GM19455 (cell line): ENCODE results near the gene ASB3.
"Not testable (repeated sequence)": the region's sequence is repeated elsewhere in the genome, so short reads cannot be mapped to it uniquely, and the experiment has no call there.

Experiments used
- ATAC-seq: cut with Tn5 transposase; IDR thresholded peaks from one replicate; pipeline ENCODE4 v1.9.1; 2021; ENCODE audit not compliant: unreplicated experiment

ASB3 gene

GRCh38 chr2:53786705-53787613, at the start of gene ASB3, which contains the start of gene ERLEC1:
TSS of gene ASB3 (minus strand) at chr2:53786953. CDS start at chr2:53765572, 21,381 bp downstream.
TSS of gene ERLEC1 (plus strand) at chr2:53787044. CDS start at chr2:53787211, 167 bp downstream.
- ATAC-seq = peak; percentile 98

DNA sequence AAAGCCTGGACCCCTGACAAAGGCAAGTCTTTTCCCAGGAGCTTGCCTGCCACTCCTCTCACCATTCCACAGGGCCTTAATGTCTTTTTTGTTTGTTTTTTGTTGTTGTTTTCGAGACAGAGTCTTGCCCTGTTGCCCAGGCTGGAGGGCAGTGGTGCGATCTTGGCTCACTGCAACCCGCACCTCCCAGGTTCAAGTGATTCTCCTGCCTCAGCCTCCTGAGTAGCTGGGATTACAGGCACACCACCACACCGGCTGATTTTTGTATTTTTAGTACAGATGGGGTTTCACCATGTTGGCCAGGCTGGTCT, 43.2 kb upstream of the ASB3 start:
- not testable (repeated sequence) for ATAC-seq

- no peak for ATAC-seq
Observed at GRCh38 chr2:53829273-53829979, 42.7 kb upstream of the ASB3 start.

- no peak for ATAC-seq
Observed at GRCh38 chr2:53828331-53828730, 41.6 kb upstream of the ASB3 start.

DNA sequence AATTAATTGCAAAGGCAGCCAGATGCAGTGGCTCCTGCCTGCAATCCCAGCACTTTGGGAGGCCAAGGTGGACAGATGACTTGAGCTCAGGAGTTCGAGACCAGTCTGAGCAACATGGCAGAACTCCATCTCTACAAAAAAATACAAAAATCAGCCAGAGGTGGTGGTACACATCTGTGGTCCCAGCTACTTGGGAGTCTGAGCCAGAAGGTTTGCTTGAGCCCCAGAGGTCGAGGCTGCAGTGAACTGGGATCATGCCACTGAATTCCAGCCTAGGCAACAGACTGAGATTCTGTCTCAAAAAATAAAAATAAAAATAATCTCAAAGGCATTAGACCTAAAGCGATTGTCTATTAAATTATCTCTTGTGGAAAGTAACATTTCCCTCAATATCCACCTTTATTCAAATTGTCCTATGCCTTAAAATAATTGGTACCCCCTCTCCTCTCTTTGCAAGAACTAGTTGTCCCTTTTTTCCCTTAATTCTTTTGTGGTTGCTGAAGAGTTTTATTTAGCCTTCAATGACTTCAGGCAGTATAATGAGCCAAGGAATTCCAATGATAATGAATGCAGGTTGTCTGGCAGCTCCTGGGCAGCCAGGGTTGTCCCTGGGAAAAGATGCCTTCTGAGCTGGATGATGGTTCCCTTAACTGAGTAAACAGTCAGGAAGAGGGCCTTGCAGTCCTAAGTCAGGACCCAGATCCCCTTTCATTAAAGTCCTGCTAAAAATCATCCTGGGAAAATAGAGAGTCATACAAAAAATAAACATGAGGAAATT, 40.8 kb upstream of the ASB3 start:
- no peak for ATAC-seq

DNA sequence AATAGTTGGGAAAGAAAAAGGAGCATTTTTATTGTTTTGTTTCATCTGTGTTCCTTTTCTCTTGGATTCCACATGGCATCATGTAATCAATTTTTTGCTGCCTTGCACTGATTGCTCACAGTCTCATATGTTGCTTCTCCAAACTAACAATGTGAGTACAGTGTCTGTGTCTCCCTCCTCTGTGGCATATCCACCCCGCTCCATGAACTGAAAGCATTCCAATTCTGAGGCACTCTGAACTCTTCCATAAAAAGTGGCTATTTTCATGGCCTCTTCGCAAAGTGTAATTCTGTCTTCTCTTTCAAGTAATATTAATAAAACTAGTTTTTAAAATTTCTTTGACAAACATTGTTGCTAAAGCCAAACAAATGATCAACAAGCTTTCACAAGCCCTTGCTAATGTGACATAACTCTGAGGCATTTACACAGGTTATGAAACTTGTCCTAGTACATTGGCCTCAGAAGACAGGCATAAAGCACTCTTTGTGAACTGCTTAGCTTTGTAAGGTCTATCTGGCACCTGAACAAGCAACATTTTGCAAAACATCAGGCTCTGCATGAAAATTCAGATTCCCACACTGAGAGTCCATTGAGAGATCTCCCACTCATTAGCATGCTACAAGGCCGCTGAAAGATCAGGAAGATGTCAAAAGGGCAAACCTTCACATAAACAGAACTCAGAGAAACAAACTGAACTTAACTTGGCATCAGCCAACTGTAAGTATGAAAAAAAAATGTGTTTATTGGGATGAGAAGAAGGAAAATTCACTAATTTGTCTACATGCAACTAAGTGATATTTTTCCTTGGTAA, 40.0 kb upstream of the ASB3 start:
- ATAC-seq = no peak

GRCh38 chr2:53826030-53826410, 39.3 kb upstream of the ASB3 start:
- no peak for ATAC-seq

DNA sequence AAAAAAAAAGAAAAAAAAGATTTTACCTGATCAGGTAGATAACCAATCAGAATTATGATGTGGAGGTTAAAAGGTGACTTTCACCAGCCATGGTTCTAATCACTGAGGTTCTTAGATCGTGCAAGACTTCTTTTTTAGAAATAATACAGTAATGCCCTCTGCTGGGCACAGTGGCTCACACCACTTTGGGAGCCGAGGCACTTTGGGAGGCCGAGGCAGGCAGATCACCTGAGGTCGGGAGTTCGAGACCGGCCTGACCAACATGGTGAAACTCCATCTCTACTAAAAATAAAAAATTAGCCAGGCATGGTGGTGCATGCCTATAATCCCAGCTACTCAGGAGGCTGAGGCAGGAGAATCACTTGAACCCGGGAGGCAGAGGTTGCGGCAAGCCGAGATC, 36.9 kb upstream of the ASB3 start:
- ATAC-seq = not testable (repeated sequence)

DNA sequence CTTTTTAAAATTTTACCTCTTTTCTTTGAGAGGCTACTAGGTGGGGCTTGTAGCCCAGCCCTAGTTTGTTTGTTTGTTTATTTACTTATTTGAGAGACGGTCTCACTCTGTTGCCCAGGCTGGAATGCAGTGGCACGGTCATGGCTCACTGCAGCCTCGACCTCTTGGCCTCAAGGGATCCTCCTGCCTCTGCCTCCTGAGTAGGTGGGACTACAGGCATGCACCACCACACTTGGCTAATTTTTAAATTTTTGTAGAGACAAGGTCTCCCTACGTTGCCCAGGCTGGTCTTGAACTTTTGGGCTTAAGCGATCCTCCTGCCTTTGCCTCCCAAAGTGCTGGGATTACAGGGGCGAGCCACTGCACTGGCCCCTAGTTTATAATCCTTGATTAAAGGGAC, 35.1 kb upstream of the ASB3 start:
- ATAC-seq = no peak

DNA sequence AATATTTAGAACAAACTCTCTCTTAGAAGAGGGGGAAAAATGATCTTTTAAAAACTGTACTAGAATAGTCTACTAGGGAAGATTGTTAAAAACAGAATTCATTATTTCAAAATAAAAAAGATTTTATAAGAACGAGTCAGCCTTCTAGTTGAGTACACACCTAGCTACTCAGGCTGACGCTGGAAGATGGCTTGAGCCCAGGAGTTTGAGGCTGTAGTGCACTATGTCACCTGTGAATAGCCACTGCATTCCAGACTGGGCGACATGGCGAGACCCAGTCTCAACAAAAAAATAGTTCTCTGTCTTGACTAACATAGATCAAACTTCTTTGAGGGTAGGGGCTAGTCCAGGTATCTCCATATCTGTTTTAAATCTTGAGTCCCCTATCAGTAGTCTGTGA, 34.0 kb upstream of the ASB3 start:
- no peak for ATAC-seq

- no peak for ATAC-seq
Observed at GRCh38 chr2:53820048-53820447, 33.3 kb upstream of the ASB3 start.

- ATAC-seq = no peak
Observed at GRCh38 chr2:53819634-53820033, 32.9 kb upstream of the ASB3 start.

DNA sequence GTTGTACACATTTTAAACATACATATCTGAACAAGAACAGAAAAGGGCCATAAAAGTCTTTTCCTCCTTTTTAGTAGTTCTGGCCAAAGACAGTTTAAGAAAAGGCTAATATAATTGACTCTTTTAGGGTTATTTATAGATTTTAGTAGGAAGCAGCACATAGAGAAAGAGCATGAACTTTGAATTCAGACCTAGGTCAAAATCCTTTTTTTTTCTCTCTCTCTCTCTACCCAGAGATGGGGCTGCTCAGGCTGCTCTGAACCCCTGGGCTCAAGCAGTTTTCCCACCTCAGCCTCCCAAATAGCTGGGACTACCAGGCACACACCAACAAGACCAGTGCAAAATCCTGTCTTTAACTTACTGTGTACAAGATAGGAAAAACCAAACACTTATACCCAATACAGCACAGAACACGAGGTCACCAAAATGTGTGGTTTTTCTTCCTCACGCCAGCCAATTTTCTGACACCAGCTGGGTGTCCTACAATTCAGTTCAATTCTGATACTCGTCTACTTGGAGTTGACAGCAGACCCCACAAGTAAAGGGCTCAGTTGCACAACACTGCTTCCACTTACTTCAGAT, 32.2 kb upstream of the ASB3 start:
- no peak for ATAC-seq

DNA sequence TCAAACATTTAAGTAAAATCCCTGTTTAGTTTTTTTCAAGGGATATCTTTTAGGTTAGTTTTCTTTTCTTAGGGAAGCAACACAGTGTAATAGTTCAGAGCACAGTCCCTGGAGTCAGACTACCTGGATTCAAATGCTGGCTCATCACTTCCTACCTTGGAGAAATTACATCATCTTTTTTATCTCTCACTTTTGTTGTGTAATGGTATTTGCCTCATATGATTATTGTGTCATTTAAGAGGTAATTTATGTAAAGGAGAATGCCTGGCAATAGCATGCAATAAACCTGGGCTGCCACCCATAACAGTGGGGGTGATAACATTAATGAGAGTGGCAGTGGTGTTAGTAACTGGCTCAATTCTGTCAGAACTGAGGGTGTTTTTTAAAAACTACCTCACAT, 26.4 kb upstream of the ASB3 start:
- no peak for ATAC-seq

- no peak for ATAC-seq
Observed at GRCh38 chr2:53811601-53812000, 24.8 kb upstream of the ASB3 start.

DNA sequence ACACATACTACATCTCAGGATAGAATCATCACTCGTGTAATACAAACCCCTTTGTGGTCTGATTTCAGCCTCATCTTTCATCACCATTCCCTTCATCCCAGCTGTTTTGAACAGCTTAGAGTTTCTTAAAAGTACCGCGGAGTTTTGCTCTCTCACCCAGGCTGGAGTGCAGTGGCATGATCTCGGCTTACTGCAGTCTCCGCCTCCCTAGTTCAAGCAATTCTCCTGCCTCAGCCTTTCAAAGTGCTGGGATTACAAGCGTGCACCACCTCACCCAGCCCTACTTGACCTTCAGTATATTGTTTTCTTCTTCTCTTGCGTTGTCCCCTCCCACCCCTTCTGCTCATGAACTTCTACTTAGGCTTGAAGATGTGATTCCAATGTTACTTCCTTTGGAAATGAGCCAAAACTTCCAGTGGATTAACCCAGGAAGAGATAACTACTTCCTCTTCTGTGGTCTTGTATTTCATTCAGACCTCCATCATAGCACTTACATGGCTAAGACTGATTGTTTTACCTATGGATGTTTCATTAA, 15.9 kb upstream of the ASB3 start:
- no peak for ATAC-seq

- ATAC-seq = no peak
Observed at GRCh38 chr2:53801547-53801946, 14.8 kb upstream of the ASB3 start.

DNA sequence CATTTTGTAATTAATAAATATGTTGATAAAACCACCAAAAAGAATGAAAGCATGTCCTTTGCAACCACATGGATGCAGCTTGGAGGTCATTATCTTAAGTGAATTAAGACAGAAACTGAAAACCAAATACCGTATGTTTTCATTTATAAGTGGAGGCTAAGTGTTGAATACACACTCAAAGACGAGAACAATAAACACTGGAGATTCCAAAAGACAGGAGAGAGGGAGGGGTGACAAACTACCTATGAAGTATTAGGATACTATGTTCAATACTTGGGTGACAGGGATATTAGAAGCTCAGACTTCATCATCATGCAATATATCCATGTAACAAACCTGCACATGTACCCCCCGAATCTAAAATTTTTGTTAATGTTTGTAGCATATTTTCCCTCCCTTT, 7.1 kb upstream of the ASB3 start:
- no peak for ATAC-seq

GRCh38 chr2:53793261-53793660, 6.5 kb upstream of the ASB3 start:
- no peak for ATAC-seq

DNA sequence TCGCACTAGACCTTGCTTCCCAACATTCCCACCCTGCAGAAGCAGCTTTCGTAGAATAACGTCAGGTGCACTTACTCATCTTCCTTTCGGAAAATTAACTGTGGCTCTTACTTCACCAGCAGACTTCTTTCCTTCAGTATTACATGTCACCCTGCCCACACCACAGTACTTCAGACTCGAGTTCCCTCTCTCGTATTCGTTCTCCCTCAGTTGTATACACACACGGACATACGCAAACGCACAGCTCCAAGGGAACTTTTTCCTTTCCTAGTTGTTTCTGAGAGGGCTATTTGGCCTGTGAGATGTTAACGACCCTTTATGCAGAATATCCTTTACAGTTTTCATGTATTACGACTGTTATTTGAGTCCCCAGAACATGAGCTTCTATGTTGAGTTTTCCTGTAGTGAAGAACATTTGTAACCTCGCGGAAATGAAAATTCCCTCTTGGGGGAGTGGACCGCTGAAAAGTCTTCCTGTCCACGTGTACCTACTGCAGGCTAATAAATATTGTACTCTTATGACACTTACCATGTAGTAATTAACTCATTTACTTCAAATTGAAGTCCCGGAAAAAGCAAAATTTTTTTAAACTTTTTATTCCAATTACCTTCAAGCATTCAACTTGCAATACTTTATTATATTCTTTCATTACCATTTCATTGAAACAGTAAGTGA, 999 bp upstream of the ASB3 start:
- no peak for ATAC-seq
